SH-SY5Y (cell line): ENCODE results near the gene ISL1.

Source experiments
- GATA2 ChIP-seq: IDR thresholded peaks from 2 replicates; pipeline ENCODE4 v1.6.1; 2011; ENCODE audit warnings: mild to moderate bottlenecking, low read depth, low read length
- GATA3 ChIP-seq: IDR thresholded peaks from 2 replicates; pipeline ENCODE4 v1.6.1; 2011; ENCODE audit warnings: low read depth, mild to moderate bottlenecking, low read length, moderate library complexity

DNA sequence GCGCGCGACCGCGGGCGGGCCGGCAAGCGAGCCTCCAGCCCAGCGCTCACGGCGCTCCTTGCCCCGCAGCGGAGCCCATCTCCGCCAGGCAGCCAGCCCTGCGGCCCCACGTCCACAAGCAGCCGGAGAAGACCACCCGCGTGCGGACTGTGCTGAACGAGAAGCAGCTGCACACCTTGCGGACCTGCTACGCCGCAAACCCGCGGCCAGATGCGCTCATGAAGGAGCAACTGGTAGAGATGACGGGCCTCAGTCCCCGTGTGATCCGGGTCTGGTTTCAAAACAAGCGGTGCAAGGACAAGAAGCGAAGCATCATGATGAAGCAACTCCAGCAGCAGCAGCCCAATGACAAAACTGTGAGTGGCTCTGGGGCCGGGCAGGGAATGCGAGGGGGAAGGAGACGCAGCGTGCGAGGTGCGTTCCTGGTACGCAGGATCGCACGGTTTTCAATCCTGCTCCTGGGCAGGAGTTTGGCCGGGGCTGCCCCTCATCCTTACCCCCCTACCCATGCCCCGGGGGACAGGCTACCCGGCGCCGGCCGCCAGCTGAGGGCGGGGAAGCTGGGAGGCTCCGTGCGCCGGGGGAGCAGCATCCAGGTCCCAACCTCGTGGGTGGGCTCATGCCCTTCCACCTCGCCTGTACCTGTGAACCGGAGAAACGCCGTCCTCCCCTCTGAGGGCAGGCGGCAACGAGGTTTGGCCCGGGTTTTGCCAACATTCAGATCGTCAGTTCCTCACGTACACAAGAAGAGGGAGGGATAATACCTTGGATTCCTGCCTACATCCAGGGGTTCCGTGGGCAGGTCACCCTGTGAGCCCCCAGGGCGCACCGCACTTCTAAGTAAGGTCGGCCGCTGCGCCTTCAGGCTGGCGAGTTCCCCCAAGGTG is 6.6 kb downstream of the ISL1 start:
- no peak for TF ChIP-seq GATA2
- no peak for TF ChIP-seq GATA3
